Stimulated activated CD8-positive, alpha-beta memory T cell treated with anti-CD3 and anti-CD28 coated beads, Interleukin-15, amount 100 ng/mL, for 4 hours (primary cell): ENCODE results near the gene FNDC5.
"Not testable (repeated sequence)": the region's sequence is repeated elsewhere in the genome, so short reads cannot be mapped to it uniquely, and the experiment has no call there.

ENCODE experiments used
- DNase-seq, 2 donors: peaks; one replicate each; pipeline ENCODE4 v3.0.0-alpha.2; 2020; ENCODE audit warnings: low read depth in 2 of 2

The FNDC5 gene

DNA sequence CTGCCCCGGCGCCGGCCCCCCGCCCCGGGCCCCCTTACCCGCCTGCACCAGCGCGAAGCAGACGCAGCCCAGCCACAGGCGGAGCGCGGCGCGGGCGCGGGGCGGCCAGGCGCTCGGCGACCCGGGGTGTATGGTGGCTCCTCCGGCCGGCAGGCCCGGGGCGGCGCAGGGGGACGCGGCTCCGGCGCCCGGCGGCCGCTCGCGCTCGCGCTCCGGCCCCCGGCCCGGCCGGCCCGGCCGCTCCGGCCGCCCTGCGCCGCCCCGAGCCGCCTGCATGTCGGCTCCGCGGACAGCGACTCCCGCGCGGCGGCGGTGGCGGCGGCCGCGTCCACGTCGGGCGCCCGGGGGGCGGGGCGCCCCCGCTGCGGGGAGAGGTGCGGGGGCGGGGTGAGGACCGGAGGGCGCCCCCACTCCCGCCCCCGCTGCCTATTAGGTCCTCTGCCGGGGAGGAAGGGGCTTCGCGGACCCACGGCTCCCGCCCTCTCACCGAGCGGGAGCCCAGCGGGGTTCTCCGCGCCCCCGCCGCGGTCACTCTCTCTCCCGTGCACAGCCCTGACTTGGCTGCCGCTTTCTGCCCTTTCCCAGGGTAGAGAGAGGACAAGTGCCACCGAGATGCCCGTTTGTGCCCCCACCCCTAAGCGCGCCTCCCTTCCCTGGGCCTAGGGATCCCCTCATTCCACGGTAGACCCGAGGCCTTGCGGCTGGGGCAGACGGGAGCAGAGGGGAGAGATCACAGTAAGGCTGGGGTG is at the start of gene FNDC5:
Gene FNDC5, minus strand, starts transcription at position 298 of the 749 bp plus-strand sequence.
- DNase-seq, result no peak

DNA sequence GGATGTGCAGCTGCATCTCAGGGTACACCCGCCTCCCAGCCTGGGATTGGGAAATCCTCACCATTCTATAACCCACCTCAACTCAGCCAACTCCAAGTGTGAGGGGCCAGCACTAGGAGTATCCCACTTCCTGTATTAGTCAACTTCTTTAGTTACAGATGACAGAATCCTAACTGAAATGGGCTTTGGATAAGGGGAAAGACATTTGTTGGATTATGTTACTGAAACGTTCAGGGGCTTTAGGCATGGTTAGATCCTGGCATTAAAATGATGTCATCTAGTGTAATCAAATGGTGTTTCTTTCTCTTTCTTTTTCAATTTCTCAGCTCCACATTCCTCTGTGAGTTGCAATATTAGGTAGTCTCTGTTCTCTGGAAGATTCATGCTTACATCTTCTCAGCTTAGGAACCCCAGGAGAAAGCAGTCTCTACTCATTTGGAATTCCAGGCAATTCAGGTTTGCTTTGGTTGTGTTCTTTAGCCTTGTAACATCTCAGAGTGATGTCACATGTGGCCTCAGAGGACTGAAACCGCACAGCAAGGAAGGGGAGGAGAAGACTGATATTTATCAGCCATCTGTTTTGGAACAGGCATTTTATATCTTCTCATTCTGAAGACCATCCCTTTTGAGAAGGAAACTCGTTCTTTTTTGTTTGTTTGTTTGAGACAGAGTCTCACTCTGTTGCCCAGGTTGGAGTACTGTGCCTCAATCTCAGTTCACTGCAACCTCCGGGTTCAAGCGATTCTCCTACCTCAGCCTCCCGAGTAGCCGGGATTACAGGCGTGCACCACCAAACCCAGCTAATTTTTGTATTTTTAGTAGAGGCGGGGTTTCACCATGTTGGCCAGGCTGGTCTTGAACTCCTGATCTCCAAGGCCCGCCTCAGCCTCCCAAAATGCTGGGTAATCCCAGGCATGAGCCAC is 49.4 kb upstream of the FNDC5 start:
- no peak for DNase-seq

- DNase-seq, result no peak
These were observed 47.5 kb upstream of the FNDC5 start for GRCh38 chr1:32918179-32918578.

GRCh38 chr1:32917521-32917920 is 46.8 kb upstream of the FNDC5 start:
- DNase-seq, result no peak

DNA sequence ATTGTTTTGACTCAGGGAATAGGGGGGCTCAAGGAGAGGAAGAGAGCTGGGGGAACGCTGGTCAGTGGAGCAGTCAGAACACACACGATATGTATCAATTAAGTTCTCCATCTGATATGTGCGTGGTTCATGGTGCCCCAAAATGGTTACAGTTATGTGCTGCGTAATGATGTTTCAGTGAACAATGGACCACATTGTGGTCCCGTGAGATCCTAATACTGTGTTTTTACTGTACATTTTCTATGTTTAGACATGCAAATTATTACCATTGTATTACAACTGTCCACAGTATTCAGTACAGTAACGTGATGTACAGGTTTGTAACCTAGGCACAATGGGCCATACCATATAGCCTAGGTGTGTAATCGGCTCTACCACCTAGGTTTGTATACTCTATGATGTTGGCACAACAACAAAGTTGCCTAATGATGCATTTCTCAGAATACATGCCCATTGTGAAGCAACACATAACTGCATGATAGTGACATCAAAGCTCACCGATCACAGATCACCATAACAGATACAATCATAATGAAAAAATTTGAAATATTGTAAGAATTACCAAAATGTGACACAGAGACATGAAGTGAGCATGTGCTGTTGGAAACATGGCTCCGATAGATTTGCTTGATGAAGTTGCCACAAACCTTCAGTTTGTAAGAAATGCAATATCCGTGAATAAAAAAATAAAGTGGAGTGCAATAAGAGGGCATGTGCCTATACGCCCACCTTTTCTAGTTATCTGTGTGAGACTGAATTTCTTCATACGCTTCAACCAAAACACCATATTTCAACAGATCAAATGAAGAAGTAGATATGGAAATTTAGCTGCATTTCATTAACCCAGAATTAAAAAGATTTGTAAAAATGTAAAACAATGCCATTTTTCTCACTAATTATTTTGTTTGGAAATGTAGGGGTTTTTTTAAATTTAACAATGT is 45.3 kb upstream of the FNDC5 start:
- no peak for DNase-seq

GRCh38 chr1:32910319-32910718 is 39.6 kb upstream of the FNDC5 start:
- no peak for DNase-seq

- no peak for DNase-seq
These were observed 36.7 kb upstream of the FNDC5 start for GRCh38 chr1:32907435-32907834.

DNA sequence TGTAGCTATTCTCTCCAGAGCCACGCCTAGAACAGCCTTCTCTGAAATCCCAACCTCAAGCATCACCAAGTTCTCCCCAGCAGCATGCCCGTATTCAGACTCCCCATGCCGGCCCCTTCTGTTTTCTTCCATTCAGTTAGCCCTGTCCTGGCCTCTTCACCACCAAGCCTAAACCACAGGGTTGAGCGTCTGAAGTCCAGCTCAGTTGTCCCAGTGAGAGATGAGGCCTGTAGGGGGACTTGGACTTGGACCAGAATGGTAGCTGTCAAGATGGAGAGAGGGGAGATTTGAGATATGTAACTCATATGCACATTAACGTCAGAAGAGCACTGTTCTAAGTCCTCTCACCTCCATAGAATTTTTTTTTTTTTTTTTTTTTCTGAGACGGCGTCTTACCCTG is 35.9 kb upstream of the FNDC5 start:
- no peak for DNase-seq

- DNase-seq, result not testable (repeated sequence)
These were observed 34.9 kb upstream of the FNDC5 start for GRCh38 chr1:32905588-32905987.

- DNase-seq, result no peak
These were observed 34.1 kb upstream of the FNDC5 start for GRCh38 chr1:32904797-32905196.

GRCh38 chr1:32903991-32904785 is 33.5 kb upstream of the FNDC5 start:
- DNase-seq, result no peak

DNA sequence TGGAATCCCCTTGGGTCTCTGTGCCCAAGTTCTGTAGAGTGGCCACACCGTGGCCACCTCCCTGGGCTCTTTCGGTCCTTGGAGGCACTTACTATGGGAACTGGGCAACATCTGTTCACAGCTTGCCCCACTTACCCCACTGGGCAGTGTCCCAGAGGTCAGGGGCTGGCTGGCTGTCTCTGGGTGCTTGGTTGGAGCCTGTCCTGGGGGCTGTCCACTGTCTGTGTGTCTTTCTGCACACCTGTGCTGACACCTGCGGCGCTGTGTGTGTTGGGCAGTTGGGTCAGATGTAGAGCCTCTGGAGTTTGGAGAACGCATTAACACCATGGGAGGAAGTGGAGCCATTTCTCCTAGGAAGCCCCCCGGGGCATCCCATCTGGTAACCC is 31.8 kb upstream of the FNDC5 start:
- DNase-seq, result no peak

DNA sequence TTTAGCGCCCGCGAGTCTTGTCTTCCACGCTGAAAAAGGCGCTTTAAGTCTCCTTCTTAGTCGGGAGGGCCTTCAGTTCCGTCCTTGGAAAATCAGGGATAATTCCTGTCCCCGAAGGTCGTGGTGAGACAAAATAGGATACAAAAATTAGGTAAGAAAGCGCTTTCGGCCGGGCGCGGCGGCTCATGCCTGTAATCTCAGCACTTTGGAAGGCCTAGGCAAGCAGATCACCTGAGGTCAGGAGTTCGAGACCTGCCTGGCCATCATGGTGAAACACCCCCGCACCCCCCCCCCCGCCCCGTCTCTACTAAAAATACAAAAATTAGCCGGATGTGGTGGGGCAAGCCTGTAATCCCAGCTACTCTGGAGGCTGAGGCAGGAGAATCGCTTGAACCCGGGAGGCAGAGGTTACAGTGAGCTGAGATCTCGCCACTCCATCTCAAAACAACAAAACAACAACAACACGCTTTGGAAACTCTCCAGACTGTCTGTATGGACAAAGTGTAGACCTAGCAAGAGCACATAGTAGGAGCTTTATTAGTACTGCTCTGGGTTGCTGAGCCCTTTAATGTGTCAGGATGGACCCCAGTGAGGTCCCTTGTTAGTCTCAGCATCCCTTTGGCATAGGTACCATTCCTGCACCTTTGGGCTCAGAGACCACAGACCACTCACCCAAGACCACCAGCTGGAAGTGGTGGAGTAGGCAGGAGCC is 31.3 kb upstream of the FNDC5 start:
- no peak for DNase-seq

- no peak for DNase-seq
These were observed 30.5 kb upstream of the FNDC5 start, which contains the start of gene TMEM54 for GRCh38 chr1:32900956-32901822. Gene TMEM54, minus strand, starts transcription at chr1:32901389. Its CDS starts 151 bp downstream, at chr1:32901238.

DNA sequence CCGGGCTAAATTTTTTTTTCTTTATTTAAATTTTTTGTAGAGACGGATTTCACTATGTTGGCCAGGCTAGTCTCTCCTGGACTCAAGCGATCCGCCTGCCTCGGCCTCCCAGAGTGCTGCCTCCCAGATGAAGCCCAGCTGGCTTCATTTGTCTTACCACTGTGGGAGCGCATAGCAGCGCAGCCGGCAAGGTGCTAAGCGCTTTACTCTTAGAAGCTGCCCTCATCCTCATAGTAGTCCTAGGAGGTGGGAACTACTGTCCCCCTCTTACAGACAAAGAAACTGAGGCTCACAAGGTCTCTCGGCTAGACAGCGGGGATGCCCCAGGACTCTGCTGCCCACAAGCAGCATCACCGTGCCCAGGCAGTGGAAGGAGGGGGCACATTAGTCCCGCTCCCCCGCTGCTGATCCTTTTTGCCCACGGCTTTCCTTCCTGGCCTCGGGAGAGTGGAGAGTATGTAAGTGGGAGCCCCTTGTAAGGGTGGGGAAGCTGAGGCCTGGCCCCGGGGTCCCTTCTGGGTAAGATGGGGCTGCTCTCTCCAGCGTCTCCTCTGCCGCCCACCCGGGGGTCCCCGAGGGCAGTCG is 29.8 kb upstream of the FNDC5 start:
- no peak for DNase-seq

DNA sequence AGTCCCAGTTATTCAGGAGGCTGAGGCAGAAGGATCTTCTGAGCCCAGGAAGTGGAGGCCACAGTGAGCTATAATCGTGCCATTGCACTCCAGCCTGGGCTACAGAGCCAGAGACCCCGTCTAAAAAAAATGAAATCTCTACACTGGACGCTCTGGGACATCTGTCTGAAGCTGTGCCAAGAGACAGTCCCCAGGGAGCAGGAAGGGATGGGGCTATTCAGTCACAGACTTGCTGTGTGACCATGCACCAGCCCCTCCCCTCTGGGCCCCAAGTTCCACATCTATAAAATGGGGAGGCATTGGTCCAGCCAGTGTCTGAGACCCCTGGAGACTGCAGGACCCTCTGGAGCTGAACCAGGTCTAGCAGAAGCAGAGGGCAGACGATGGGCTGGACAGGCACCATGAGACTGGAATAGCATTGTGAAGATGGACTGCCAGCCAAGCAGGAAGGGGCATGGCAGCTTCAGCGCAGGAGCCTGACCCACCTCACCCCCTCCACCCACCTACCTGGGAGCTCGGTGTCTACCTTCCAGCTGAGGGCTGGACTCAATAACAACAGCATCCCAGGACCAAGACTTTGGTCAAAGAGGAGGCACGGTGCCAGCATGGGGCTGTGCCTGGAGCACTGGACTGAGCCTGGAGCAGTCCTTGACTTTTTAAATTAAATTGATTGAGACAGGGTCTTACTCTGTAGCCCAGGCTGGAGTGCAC is 29.0 kb upstream of the FNDC5 start:
- no peak for DNase-seq

- no peak for DNase-seq
These were observed 28.2 kb upstream of the FNDC5 start for GRCh38 chr1:32898958-32899357.

GRCh38 chr1:32898056-32898455 is 27.3 kb upstream of the FNDC5 start:
- no peak for DNase-seq
